HG02840 (cell line): Measurements from ENCODE around the gene BTG3.

ENCODE experiments used
- ATAC-seq: cut with Tn5 transposase; IDR thresholded peaks from one replicate; pipeline ENCODE4 v1.9.1; 2021; ENCODE audit warnings: mild to moderate bottlenecking, moderate library complexity, moderate number of reproducible peaks; ENCODE audit not compliant: unreplicated experiment, low FRiP score

BTG3 gene

GRCh38 chr21:17612565-17613241 lies at the start of gene BTG3:
Gene BTG3 (minus strand): TSS chr21:17612901. CDS start chr21:17609144, 3,757 bp downstream.
- ATAC-seq: peak; percentile 71

GRCh38 chr21:17660862-17661261 lies 48.2 kb upstream of the BTG3 start:
- no peak for ATAC-seq

- ATAC-seq: no peak
These were observed 47.8 kb upstream of the BTG3 start for GRCh38 chr21:17660452-17660851.

GRCh38 chr21:17658931-17659330 lies 46.2 kb upstream of the BTG3 start:
- no peak for ATAC-seq

- ATAC-seq: no peak
These were observed 38.8 kb upstream of the BTG3 start for GRCh38 chr21:17651526-17651925.

- ATAC-seq: no peak
These were observed 37.6 kb upstream of the BTG3 start for GRCh38 chr21:17650292-17650691.

- no peak for ATAC-seq
These were observed 34.1 kb upstream of the BTG3 start for GRCh38 chr21:17646790-17647189.

GRCh38 chr21:17644186-17644585 lies 31.5 kb upstream of the BTG3 start:
- no peak for ATAC-seq

GRCh38 chr21:17640821-17641220 lies 28.1 kb upstream of the BTG3 start:
- ATAC-seq: no peak

- ATAC-seq: no peak
These were observed 24.0 kb upstream of the BTG3 start for GRCh38 chr21:17636711-17637110.

- ATAC-seq: no peak
These were observed 18.5 kb upstream of the BTG3 start for GRCh38 chr21:17631195-17631594.

GRCh38 chr21:17622018-17622417 lies 9.3 kb upstream of the BTG3 start:
- ATAC-seq: no peak

GRCh38 chr21:17616831-17617230 lies 4.1 kb upstream of the BTG3 start:
- no peak for ATAC-seq

GRCh38 chr21:17613242-17613676 lies 558 bp upstream of the BTG3 start:
- ATAC-seq: no peak

GRCh38 chr21:17612023-17612564 lies 607 bp downstream of the BTG3 start:
- ATAC-seq: peak; percentile 6

GRCh38 chr21:17611414-17612022 lies 1.2 kb downstream of the BTG3 start:
- peak; percentile 62 for ATAC-seq

- no peak for ATAC-seq
These were observed 1.8 kb downstream of the BTG3 start for GRCh38 chr21:17610911-17611310.

- ATAC-seq: no peak
These were observed 3.0 kb downstream of the BTG3 start for GRCh38 chr21:17609681-17610080.

GRCh38 chr21:17607684-17608083 lies 5.0 kb downstream of the BTG3 start:
- ATAC-seq: no peak

- ATAC-seq: no peak
These were observed 9.8 kb downstream of the BTG3 start for GRCh38 chr21:17602874-17603273.

- no peak for ATAC-seq
These were observed 14.3 kb downstream of the BTG3 start for GRCh38 chr21:17598437-17598836.

GRCh38 chr21:17597680-17598079 lies 15.0 kb downstream of the BTG3 start:
- ATAC-seq: no peak
